GM12878 (cell line): Measurements from ENCODE around the gene CALM3. TPM values are rescaled to one million over a fixed set of nuclear protein-coding genes. Genes with fewer than 3 reads are reported as not detected.

Experiments used
- CHD4 ChIP-seq: fragments of 200-600 bp; sonication (generic); IDR thresholded peaks from 2 replicates; pipeline ENCODE4 v1.6.1; 2016; ENCODE audit warnings: mild to moderate bottlenecking
- ESRRA ChIP-seq: IDR thresholded peaks from 2 replicates; pipeline ENCODE4 v1.6.1; 2012; ENCODE audit warnings: mild to moderate bottlenecking, low read length, improper control_type of control experiment
- FOXK2 ChIP-seq: fragments of 450-650 bp; IDR thresholded peaks from 2 replicates; pipeline ENCODE4 v1.6.1; 2017; ENCODE audit warnings: mild to moderate bottlenecking, moderate library complexity
- FOXM1 ChIP-seq: IDR thresholded peaks from 2 replicates; pipeline ENCODE4 v1.6.1; 2012; ENCODE audit warnings: low read depth, mild to moderate bottlenecking, inconsistent platforms, low read length, moderate library complexity
- GATAD2B ChIP-seq: fragments of 450-650 bp; conservative IDR thresholded peaks from 2 replicates; pipeline ENCODE4 v1.6.1; 2017; ENCODE audit warnings: low read depth, mild to moderate bottlenecking, moderate library complexity
- NR2C2 ChIP-seq: IDR thresholded peaks from 2 replicates; pipeline ENCODE4 v1.6.1; 2011; ENCODE audit warnings: borderline replicate concordance, low read depth; ENCODE audit not compliant: control insufficient read depth, insufficient read length
- RUNX3 ChIP-seq: IDR thresholded peaks from 2 replicates; pipeline ENCODE4 v1.6.1; 2012; ENCODE audit warnings: low read length, inconsistent platforms
- SIX5 ChIP-seq: IDR thresholded peaks from 2 replicates; pipeline ENCODE4 v1.6.1; 2011; ENCODE audit warnings: mild to moderate bottlenecking, low read depth, low read length, moderate library complexity; ENCODE audit not compliant: severe bottlenecking
- SP1 ChIP-seq: IDR thresholded peaks from one replicate; pipeline ENCODE4 v1.6.1; 2011; ENCODE audit warnings: low read depth, low read length
- STAT1 ChIP-seq: fragments of 450-650 bp; conservative IDR thresholded peaks from 2 replicates; pipeline ENCODE4 v1.6.1; 2014; ENCODE audit warnings: antibody characterized with exemption, mild to moderate bottlenecking
- TAF1 ChIP-seq: IDR thresholded peaks from 2 replicates; pipeline ENCODE4 v1.6.1; 2011; ENCODE audit warnings: mild to moderate bottlenecking, low read depth, low read length, borderline replicate concordance
- TARDBP ChIP-seq: IDR thresholded peaks from 2 replicates; pipeline ENCODE4 v1.6.1; 2016; ENCODE audit warnings: borderline replicate concordance
- ZNF384 ChIP-seq: IDR thresholded peaks from 2 replicates; pipeline ENCODE4 v1.6.1; 2012; ENCODE audit warnings: low read depth, mild to moderate bottlenecking, low read length, improper control_type of control experiment, borderline replicate concordance
- polyA plus RNA-seq, 11 experiments: library from polyadenylated mRNA; depleted of rRNA in 4 of 11; unstranded in 6 of 11; stranded (reverse) in 5 of 11; fragments of >200 nt; fragmentation: Nextera tagmentation in 4 of 11; fragmentation: Illumina TruSeq in 1 of 11; extraction: Ambion mirVana in 4 of 11; extraction: Trizol in 1 of 11; gene quantifications; 1 replicate in 1 of 11; 2 replicates in 10 of 11; pipeline versions ENCODE4 v1.2.1 to v1.2.3, GENCODE V29; 2011 to 2016; ENCODE audit warnings: inconsistent platforms in 2 of 11, missing spikeins in 2 of 11, low read depth in 1 of 11
- total RNA-seq, 4 experiments: library from RNA; depleted of rRNA in 3 of 4; stranded (reverse); fragments of >200 nt in 3 of 4; fragmentation: Illumina TruSeq in 1 of 4; extraction: Trizol in 1 of 4; gene quantifications; 2 replicates each; pipeline versions ENCODE4 v1.2.1 to v1.2.3, GENCODE V29; 2013 to 2021
- TF ChIP-seq, protein P1 (sequence below): fragments of 450-650 bp; formaldehyde crosslinking; IDR thresholded peaks from 2 replicates; pipeline ENCODE4 v1.4.0; 2022; ENCODE audit warnings: mild to moderate bottlenecking, moderate library complexity
- TF ChIP-seq, protein P2 (sequence below): IDR thresholded peaks from 2 replicates; pipeline ENCODE4 v1.6.1; 2012; ENCODE audit warnings: low read length, inconsistent platforms
- TF ChIP-seq, protein P3 (sequence below): IDR thresholded peaks from 2 replicates; pipeline ENCODE4 v1.6.1; 2012; ENCODE audit warnings: improper control_type of control experiment, low read depth, low read length; ENCODE audit not compliant: insufficient replicate concordance
- TF ChIP-seq, protein P4 (sequence below): fragments of 450-650 bp; IDR thresholded peaks from 2 replicates; pipeline ENCODE4 v1.6.1; 2017; ENCODE audit warnings: mild to moderate bottlenecking, low read depth, inconsistent platforms; ENCODE audit not compliant: poor library complexity, severe bottlenecking
- TF ChIP-seq, protein P5 (sequence below): IDR thresholded peaks from 2 replicates; pipeline ENCODE4 v1.6.1; 2012; ENCODE audit warnings: low read depth, low read length, improper control_type of control experiment

Gene CALM3
- total and polyA plus RNA-seq, 10 of the 15 experiments (the other 5 are each of a cell fraction or from before 2014, with no cell fraction given), result 164 to 849 (median 347) TPM

DNA sequence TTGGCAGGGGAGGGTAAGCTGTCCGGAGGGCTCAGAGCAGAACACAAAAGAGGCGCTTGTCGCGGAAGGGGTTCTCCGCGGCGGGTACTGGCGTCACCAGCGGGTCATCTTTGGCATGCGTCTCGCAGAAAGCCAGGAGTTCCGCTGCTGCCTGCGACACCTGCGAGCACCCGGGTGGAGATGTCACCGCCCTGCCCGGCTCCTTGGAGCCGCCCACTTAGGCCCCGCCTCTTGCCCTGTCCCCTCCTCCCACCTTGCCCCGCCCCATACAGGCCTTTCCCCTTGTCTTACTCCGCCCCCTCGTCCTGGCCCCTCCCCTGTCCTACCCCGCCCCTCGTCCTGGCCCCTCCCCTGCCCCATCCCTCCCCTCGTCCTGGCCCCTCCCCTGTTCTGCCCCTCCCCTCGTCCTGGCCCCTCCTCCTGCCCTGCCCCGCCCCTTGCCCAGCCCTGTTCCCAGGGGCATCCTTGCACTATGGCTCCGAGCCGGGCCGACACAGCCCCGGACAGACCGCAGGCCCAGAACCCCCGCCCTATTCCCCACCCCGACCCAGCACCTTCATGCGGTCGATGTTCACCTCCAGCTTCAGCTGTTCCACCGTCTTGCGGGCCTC, 33.0 kb downstream of the CALM3 start (continued):
- TF ChIP-seq, protein P1, sequence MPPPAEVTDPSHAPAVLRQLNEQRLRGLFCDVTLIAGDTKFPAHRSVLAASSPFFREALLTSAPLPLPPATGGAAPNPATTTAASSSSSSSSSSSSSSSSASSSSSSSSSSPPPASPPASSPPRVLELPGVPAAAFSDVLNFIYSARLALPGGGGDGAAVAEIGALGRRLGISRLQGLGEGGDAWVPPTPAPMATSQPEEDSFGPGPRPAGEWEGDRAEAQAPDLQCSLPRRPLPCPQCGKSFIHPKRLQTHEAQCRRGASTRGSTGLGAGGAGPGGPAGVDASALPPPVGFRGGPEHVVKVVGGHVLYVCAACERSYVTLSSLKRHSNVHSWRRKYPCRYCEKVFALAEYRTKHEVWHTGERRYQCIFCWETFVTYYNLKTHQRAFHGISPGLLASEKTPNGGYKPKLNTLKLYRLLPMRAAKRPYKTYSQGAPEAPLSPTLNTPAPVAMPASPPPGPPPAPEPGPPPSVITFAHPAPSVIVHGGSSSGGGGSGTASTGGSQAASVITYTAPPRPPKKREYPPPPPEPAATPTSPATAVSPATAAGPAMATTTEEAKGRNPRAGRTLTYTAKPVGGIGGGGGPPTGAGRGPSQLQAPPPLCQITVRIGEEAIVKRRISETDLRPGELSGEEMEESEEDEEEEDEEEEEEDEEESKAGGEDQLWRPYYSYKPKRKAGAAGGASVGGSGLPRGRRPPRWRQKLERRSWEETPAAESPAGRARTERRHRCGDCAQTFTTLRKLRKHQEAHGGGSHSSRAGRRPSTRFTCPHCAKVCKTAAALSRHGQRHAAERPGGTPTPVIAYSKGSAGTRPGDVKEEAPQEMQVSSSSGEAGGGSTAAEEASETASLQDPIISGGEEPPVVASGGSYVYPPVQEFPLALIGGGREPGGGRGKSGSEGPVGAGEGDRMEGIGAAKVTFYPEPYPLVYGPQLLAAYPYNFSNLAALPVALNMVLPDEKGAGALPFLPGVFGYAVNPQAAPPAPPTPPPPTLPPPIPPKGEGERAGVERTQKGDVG (CRISPR knock-in tag), result no peak
- TF ChIP-seq TAF1 (no peak), ESRRA (no peak), GATAD2B (no peak), RUNX3 (no peak), SP1 (peak; percentile 39), SIX5 (no peak), FOXK2 (no peak), STAT1 (no peak), FOXM1 (no peak), ZNF384 (no peak), CHD4 (no peak), TARDBP (no peak), NR2C2 (no peak)
- TF ChIP-seq, protein P2, sequence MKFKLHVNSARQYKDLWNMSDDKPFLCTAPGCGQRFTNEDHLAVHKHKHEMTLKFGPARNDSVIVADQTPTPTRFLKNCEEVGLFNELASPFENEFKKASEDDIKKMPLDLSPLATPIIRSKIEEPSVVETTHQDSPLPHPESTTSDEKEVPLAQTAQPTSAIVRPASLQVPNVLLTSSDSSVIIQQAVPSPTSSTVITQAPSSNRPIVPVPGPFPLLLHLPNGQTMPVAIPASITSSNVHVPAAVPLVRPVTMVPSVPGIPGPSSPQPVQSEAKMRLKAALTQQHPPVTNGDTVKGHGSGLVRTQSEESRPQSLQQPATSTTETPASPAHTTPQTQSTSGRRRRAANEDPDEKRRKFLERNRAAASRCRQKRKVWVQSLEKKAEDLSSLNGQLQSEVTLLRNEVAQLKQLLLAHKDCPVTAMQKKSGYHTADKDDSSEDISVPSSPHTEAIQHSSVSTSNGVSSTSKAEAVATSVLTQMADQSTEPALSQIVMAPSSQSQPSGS, result no peak
- TF ChIP-seq, protein P3, sequence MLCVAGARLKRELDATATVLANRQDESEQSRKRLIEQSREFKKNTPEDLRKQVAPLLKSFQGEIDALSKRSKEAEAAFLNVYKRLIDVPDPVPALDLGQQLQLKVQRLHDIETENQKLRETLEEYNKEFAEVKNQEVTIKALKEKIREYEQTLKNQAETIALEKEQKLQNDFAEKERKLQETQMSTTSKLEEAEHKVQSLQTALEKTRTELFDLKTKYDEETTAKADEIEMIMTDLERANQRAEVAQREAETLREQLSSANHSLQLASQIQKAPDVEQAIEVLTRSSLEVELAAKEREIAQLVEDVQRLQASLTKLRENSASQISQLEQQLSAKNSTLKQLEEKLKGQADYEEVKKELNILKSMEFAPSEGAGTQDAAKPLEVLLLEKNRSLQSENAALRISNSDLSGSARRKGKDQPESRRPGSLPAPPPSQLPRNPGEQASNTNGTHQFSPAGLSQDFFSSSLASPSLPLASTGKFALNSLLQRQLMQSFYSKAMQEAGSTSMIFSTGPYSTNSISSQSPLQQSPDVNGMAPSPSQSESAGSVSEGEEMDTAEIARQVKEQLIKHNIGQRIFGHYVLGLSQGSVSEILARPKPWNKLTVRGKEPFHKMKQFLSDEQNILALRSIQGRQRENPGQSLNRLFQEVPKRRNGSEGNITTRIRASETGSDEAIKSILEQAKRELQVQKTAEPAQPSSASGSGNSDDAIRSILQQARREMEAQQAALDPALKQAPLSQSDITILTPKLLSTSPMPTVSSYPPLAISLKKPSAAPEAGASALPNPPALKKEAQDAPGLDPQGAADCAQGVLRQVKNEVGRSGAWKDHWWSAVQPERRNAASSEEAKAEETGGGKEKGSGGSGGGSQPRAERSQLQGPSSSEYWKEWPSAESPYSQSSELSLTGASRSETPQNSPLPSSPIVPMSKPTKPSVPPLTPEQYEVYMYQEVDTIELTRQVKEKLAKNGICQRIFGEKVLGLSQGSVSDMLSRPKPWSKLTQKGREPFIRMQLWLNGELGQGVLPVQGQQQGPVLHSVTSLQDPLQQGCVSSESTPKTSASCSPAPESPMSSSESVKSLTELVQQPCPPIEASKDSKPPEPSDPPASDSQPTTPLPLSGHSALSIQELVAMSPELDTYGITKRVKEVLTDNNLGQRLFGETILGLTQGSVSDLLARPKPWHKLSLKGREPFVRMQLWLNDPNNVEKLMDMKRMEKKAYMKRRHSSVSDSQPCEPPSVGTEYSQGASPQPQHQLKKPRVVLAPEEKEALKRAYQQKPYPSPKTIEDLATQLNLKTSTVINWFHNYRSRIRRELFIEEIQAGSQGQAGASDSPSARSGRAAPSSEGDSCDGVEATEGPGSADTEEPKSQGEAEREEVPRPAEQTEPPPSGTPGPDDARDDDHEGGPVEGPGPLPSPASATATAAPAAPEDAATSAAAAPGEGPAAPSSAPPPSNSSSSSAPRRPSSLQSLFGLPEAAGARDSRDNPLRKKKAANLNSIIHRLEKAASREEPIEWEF, result no peak
- TF ChIP-seq, protein P4, sequence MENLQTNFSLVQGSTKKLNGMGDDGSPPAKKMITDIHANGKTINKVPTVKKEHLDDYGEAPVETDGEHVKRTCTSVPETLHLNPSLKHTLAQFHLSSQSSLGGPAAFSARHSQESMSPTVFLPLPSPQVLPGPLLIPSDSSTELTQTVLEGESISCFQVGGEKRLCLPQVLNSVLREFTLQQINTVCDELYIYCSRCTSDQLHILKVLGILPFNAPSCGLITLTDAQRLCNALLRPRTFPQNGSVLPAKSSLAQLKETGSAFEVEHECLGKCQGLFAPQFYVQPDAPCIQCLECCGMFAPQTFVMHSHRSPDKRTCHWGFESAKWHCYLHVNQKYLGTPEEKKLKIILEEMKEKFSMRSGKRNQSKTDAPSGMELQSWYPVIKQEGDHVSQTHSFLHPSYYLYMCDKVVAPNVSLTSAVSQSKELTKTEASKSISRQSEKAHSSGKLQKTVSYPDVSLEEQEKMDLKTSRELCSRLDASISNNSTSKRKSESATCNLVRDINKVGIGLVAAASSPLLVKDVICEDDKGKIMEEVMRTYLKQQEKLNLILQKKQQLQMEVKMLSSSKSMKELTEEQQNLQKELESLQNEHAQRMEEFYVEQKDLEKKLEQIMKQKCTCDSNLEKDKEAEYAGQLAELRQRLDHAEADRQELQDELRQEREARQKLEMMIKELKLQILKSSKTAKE, result no peak
- TF ChIP-seq, protein P5, sequence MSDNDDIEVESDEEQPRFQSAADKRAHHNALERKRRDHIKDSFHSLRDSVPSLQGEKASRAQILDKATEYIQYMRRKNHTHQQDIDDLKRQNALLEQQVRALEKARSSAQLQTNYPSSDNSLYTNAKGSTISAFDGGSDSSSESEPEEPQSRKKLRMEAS, result no peak
